NCI-H2227 treated with DMSO at 0.1 percent for 48 hours (cell line): Measurements from ENCODE around the gene TMEM116.
"Not testable (repeated sequence)": the region's sequence is repeated elsewhere in the genome, so short reads cannot be mapped to it uniquely, and the experiment has no call there.

ENCODE experiments used
- DNase-seq: peaks from one replicate; lab custom pipeline; 2025; lab: John Stamatoyannopoulos, UW

TMEM116 gene

GRCh38 chr12:112012775-112013600 lies at the start of gene TMEM116, which contains the start of gene ERP29:
Gene TMEM116, minus strand, starts transcription at chr12:112013165. Its CDS starts 7,895 bp downstream, at chr12:112005270.
Gene ERP29, plus strand, starts transcription at chr12:112013426. Its CDS starts 40 bp downstream, at chr12:112013466.
- DNase-seq = peak; percentile 97

- DNase-seq = no peak
Observed at GRCh38 chr12:112061137-112061536, 48.2 kb upstream of the TMEM116 start.

GRCh38 chr12:112049351-112049750 lies 36.4 kb upstream of the TMEM116 start:
- DNase-seq = no peak

- DNase-seq = no peak
Observed at GRCh38 chr12:112046003-112046402, 33.0 kb upstream of the TMEM116 start.

- DNase-seq = not testable (repeated sequence)
Observed at GRCh38 chr12:112036614-112037013, 23.6 kb upstream of the TMEM116 start.

- no peak for DNase-seq
Observed at GRCh38 chr12:112035219-112035785, 22.3 kb upstream of the TMEM116 start.

- DNase-seq = no peak
Observed at GRCh38 chr12:112032292-112032691, 19.3 kb upstream of the TMEM116 start.

- no peak for DNase-seq
Observed at GRCh38 chr12:112031472-112031871, 18.5 kb upstream of the TMEM116 start.

GRCh38 chr12:112029301-112029700 lies 16.3 kb upstream of the TMEM116 start:
- DNase-seq = no peak

- no peak for DNase-seq
Observed at GRCh38 chr12:112025808-112026375, 12.9 kb upstream of the TMEM116 start.

- no peak for DNase-seq
Observed at GRCh38 chr12:112023759-112024396, 10.9 kb upstream of the TMEM116 start.

- DNase-seq = no peak
Observed at GRCh38 chr12:112022241-112023016, 9.5 kb upstream of the TMEM116 start.

- no peak for DNase-seq
Observed at GRCh38 chr12:112020947-112021457, 8.0 kb upstream of the TMEM116 start.

GRCh38 chr12:112018571-112019237 lies 5.7 kb upstream of the TMEM116 start:
- no peak for DNase-seq

GRCh38 chr12:112017041-112017440 lies 4.1 kb upstream of the TMEM116 start:
- no peak for DNase-seq

GRCh38 chr12:112015938-112016337 lies 3.0 kb upstream of the TMEM116 start:
- DNase-seq = no peak

- DNase-seq = peak; percentile 81
Observed at GRCh38 chr12:112013601-112014402, 837 bp upstream of the TMEM116 start.

GRCh38 chr12:112011685-112012084 lies 1.3 kb downstream of the TMEM116 start:
- no peak for DNase-seq

GRCh38 chr12:112010415-112011344 lies 2.3 kb downstream of the TMEM116 start:
- DNase-seq = no peak
